Caki2 (cell line): ENCODE data around the gene LOXHD1. TPM values are rescaled to one million over a fixed set of nuclear protein-coding genes. Genes with fewer than 3 reads are reported as not detected.

Experiments used
- DNase-seq: peaks from one replicate; pipeline ENCODE4 v3.0.0-alpha.2; 2015; ENCODE audit warnings: low read depth
- in situ Hi-C: cut with HindIII; loops from 2 replicates; pipeline ENCODE4 v1.10.0; 2016; ENCODE audit warnings: low sequenced_read_pairs, low pct_unique_long_range_greater_than_20kb, mixed read lengths
- total RNA-seq: library from RNA; depleted of rRNA; stranded (reverse); fragments of >200 nt; shearing (Covaris generic); gene quantifications from 2 replicates; pipeline ENCODE4 v1.2.3, GENCODE V29; 2014; ENCODE audit warnings: low replicate concordance

LOXHD1 gene
- total RNA-seq, 1 experiment from 2014 or later = not detected

GRCh38 chr18:46676182-46676835 lies 19.3 kb upstream of the LOXHD1 start:
- in situ Hi-C loops = no loop called here

GRCh38 chr18:46675112-46675511 lies 18.1 kb upstream of the LOXHD1 start:
- in situ Hi-C loops = no loop called here
- no peak for DNase-seq

More at GRCh38 chr18:46676182-46676835, 19.3 kb upstream of the LOXHD1 start:
- peak; percentile 90 for DNase-seq

- in situ Hi-C loops = no loop called here
- DNase-seq = peak; percentile 28
Measured at GRCh38 chr18:46672062-46672970, 15.3 kb upstream of the LOXHD1 start.

- no peak for DNase-seq
- in situ Hi-C loops = no loop called here
Measured at GRCh38 chr18:46668694-46669093, 11.7 kb upstream of the LOXHD1 start.

GRCh38 chr18:46668135-46668534 lies 11.1 kb upstream of the LOXHD1 start:
- in situ Hi-C loops = no loop called here
- no peak for DNase-seq

GRCh38 chr18:46663539-46663938 lies 6.5 kb upstream of the LOXHD1 start:
- in situ Hi-C loops = no loop called here
- DNase-seq = no peak

GRCh38 chr18:46660957-46661749 lies 4.1 kb upstream of the LOXHD1 start:
- no peak for DNase-seq
- in situ Hi-C loops = no loop called here

GRCh38 chr18:46659484-46659883 lies 2.5 kb upstream of the LOXHD1 start:
- DNase-seq = no peak
- in situ Hi-C loops = no loop called here

- in situ Hi-C loops = no loop called here
Measured at GRCh38 chr18:46656326-46657114, 500 bp downstream of the LOXHD1 start.

GRCh38 chr18:46652372-46652771 lies 4.6 kb downstream of the LOXHD1 start:
- in situ Hi-C loops = no loop called here
- DNase-seq = no peak

More at GRCh38 chr18:46656326-46657114, 500 bp downstream of the LOXHD1 start:
- no peak for DNase-seq

- no peak for DNase-seq
- in situ Hi-C loops = no loop called here
Measured at GRCh38 chr18:46650681-46651080, 6.3 kb downstream of the LOXHD1 start.

- in situ Hi-C loops = no loop called here
- DNase-seq = no peak
Measured at GRCh38 chr18:46649071-46649862, 7.8 kb downstream of the LOXHD1 start.

- no peak for DNase-seq
- in situ Hi-C loops = no loop called here
Measured at GRCh38 chr18:46646468-46646867, 10.6 kb downstream of the LOXHD1 start.

- in situ Hi-C loops = no loop called here
- DNase-seq = no peak
Measured at GRCh38 chr18:46642561-46642960, 14.5 kb downstream of the LOXHD1 start.

GRCh38 chr18:46641917-46642316 lies 15.1 kb downstream of the LOXHD1 start:
- in situ Hi-C loops = no loop called here
- no peak for DNase-seq

GRCh38 chr18:46639386-46639785 lies 17.6 kb downstream of the LOXHD1 start:
- no peak for DNase-seq
- in situ Hi-C loops = no loop called here

- DNase-seq = no peak
- in situ Hi-C loops = no loop called here
Measured at GRCh38 chr18:46636040-46636630, 20.9 kb downstream of the LOXHD1 start.
